GM12878 (cell line): ENCODE measurements around the gene STON2. TPM values are rescaled to one million over a fixed set of nuclear protein-coding genes. Genes with fewer than 3 reads are reported as not detected.
A peak's percentile ranks its signal among the peaks of the same experiment; 100 is the strongest.

Experiments
- ASH2L ChIP-seq: fragments of 300-600, 200-600 bp; sonication (generic); IDR thresholded peaks from 2 replicates; pipeline ENCODE4 v1.6.1; 2017; ENCODE audit warnings: low read depth, mild to moderate bottlenecking, borderline replicate concordance
- BHLHE40 ChIP-seq, 2 experiments: fragments of 450-650 bp in 1 of 2; IDR thresholded peaks; 2 replicates each; pipeline ENCODE4 v1.6.1; 2011 to 2017; ENCODE audit warnings: low read depth in 2 of 2, borderline replicate concordance in 1 of 2, improper control_type of control experiment in 1 of 2, low read length in 1 of 2, mild to moderate bottlenecking in 1 of 2
- JUND ChIP-seq: IDR thresholded peaks from 2 replicates; pipeline ENCODE4 v1.6.1; 2012; ENCODE audit warnings: low read depth, mild to moderate bottlenecking, low read length, improper control_type of control experiment, moderate library complexity
- KLF5 ChIP-seq: fragments of 450-650 bp; IDR thresholded peaks from 2 replicates; pipeline ENCODE4 v1.6.1; 2014; ENCODE audit warnings: mild to moderate bottlenecking; ENCODE audit not compliant: partially characterized antibody
- MYB ChIP-seq: fragments of 150-350 bp; IDR thresholded peaks from 2 replicates; pipeline ENCODE4 v1.6.1; 2014; ENCODE audit warnings: mild to moderate bottlenecking, low read depth, low read length, borderline replicate concordance
- PAX5 ChIP-seq: IDR thresholded peaks from 2 replicates; pipeline ENCODE4 v1.6.1; 2011; ENCODE audit warnings: low read depth, low read length, borderline replicate concordance
- PBX3 ChIP-seq: IDR thresholded peaks from 2 replicates; pipeline ENCODE4 v1.6.1; 2011; ENCODE audit warnings: mild to moderate bottlenecking, low read depth, low read length, moderate library complexity; ENCODE audit not compliant: insufficient replicate concordance
- SIN3A ChIP-seq: IDR thresholded peaks from 2 replicates; pipeline ENCODE4 v1.6.1; 2012; ENCODE audit warnings: low read depth, low read length, improper control_type of control experiment
- STAT1 ChIP-seq: fragments of 450-650 bp; conservative IDR thresholded peaks from 2 replicates; pipeline ENCODE4 v1.6.1; 2014; ENCODE audit warnings: antibody characterized with exemption, mild to moderate bottlenecking
- TAF1 ChIP-seq: IDR thresholded peaks from 2 replicates; pipeline ENCODE4 v1.6.1; 2011; ENCODE audit warnings: mild to moderate bottlenecking, low read depth, low read length, borderline replicate concordance
- ZBTB4 ChIP-seq: fragments of 450-650 bp; formaldehyde crosslinking; IDR thresholded peaks from 2 replicates; pipeline ENCODE4 v1.4.0; 2022; ENCODE audit warnings: mild to moderate bottlenecking, moderate library complexity
- ZNF207 ChIP-seq: fragments of 450-650 bp; IDR thresholded peaks from 2 replicates; pipeline ENCODE4 v1.6.1; 2014; ENCODE audit warnings: antibody characterized with exemption, mild to moderate bottlenecking, borderline replicate concordance
- polyA plus RNA-seq, 11 experiments: library from polyadenylated mRNA; depleted of rRNA in 4 of 11; unstranded in 6 of 11; stranded (reverse) in 5 of 11; fragments of >200 nt; fragmentation: Nextera tagmentation in 4 of 11; fragmentation: Illumina TruSeq in 1 of 11; extraction: Ambion mirVana in 4 of 11; extraction: Trizol in 1 of 11; gene quantifications; 1 replicate in 1 of 11; 2 replicates in 10 of 11; pipeline versions ENCODE4 v1.2.1 to v1.2.3, GENCODE V29; 2011 to 2016; ENCODE audit warnings: inconsistent platforms in 2 of 11, missing spikeins in 2 of 11, low read depth in 1 of 11
- total RNA-seq, 4 experiments: library from RNA; depleted of rRNA in 3 of 4; stranded (reverse); fragments of >200 nt in 3 of 4; fragmentation: Illumina TruSeq in 1 of 4; extraction: Trizol in 1 of 4; gene quantifications; 2 replicates each; pipeline versions ENCODE4 v1.2.1 to v1.2.3, GENCODE V29; 2013 to 2021
- TF ChIP-seq, protein P1 (sequence below): IDR thresholded peaks from 2 replicates; pipeline ENCODE4 v1.6.1; 2011; ENCODE audit warnings: low read depth, low read length, improper control_type of control experiment, borderline replicate concordance
- TF ChIP-seq, protein P2 (sequence below): fragments of 450-650 bp; IDR thresholded peaks from 2 replicates; pipeline ENCODE4 v1.6.1; 2016; ENCODE audit warnings: mild to moderate bottlenecking

Gene STON2
- total and polyA plus RNA-seq, 10 of the 15 experiments (the other 5 are each of a cell fraction or from before 2014, with no cell fraction given), result 0.03 to 0.13 (median 0.03) TPM; not detected in 7

GRCh38 chr14:81220580-81220829, 179.6 kb downstream of the STON2 start (continued):
- TF ChIP-seq ZBTB4, result no peak
- TF ChIP-seq TAF1, result no peak
- TF ChIP-seq, protein P1, sequence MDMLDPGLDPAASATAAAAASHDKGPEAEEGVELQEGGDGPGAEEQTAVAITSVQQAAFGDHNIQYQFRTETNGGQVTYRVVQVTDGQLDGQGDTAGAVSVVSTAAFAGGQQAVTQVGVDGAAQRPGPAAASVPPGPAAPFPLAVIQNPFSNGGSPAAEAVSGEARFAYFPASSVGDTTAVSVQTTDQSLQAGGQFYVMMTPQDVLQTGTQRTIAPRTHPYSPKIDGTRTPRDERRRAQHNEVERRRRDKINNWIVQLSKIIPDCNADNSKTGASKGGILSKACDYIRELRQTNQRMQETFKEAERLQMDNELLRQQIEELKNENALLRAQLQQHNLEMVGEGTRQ, result no peak
- TF ChIP-seq SIN3A, result peak; percentile 77
- 0 out of 2 replicates have a peak, but pooled peaks have one; percentile 45 for TF ChIP-seq PAX5
- TF ChIP-seq STAT1, result 0 out of 2 replicates have a peak, but pooled peaks have one; percentile 63
- TF ChIP-seq JUND, result no peak
- peak; percentile 38; the same call in 1 of the 2 replicates for TF ChIP-seq ZNF207
- 0 out of 2 replicates have a peak, but pooled peaks have one; percentile 64 for TF ChIP-seq ASH2L
- TF ChIP-seq BHLHE40 (IDR thresholded peaks at IDR 0.05; ENCODE audit: borderline replicate concordance in 1 of 2, low read depth in 2 of 2, low read length in 1 of 2), result no peak
- TF ChIP-seq PBX3, result peak; percentile 27
- TF ChIP-seq, protein P2, sequence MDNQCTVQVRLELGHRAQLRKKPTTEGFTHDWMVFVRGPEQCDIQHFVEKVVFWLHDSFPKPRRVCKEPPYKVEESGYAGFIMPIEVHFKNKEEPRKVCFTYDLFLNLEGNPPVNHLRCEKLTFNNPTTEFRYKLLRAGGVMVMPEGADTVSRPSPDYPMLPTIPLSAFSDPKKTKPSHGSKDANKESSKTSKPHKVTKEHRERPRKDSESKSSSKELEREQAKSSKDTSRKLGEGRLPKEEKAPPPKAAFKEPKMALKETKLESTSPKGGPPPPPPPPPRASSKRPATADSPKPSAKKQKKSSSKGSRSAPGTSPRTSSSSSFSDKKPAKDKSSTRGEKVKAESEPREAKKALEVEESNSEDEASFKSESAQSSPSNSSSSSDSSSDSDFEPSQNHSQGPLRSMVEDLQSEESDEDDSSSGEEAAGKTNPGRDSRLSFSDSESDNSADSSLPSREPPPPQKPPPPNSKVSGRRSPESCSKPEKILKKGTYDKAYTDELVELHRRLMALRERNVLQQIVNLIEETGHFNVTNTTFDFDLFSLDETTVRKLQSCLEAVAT, result peak; percentile 92
- peak; percentile 54 for TF ChIP-seq KLF5
- TF ChIP-seq MYB, result no peak
